IMR-90 (cell line): ENCODE measurements around the gene NELL2. TPM values are rescaled to one million over a fixed set of nuclear protein-coding genes. Genes with fewer than 3 reads are reported as not detected.

ENCODE experiments used
- ATAC-seq: fragments of 200-7000 bp; cut with Tn5 transposase; 2 replicates; pipeline ENCODE4 v1.9.1; 2020; ENCODE audit warnings: low read depth, mild to moderate bottlenecking, moderate library complexity
- BruUV-seq: library from RNA; stranded (reverse); fragments of 400-500 nt; replicated peaks from 2 replicates; lab custom pipeline; 2021; lab: Mats Ljungman, UMichigan
- CTCF ChIA-PET: fragments of 300-600 bp; formaldehyde crosslinking; extraction: SDS; loops from one replicate; lab custom pipeline; 2021; ENCODE audit warnings: antibody characterized with exemption; lab: Yijun Ruan, JAX
- POLR2A ChIA-PET: fragments of 300-600 bp; sonication (Branson Sonifier 250); formaldehyde crosslinking; loops from one replicate; lab custom pipeline; 2022; ENCODE audit warnings: antibody characterized with exemption; ENCODE audit not compliant: unreplicated experiment; lab: Charles Lee
- DNase-seq: peaks from one replicate; pipeline ENCODE4 v3.0.0; 2013
- H2AFZ ChIP-seq: replicated peaks from 2 replicates; pipeline ENCODE3; 2013; ENCODE audit warnings: low read length, mild to moderate bottlenecking; ENCODE audit not compliant: poor library complexity
- H2AK5ac ChIP-seq: 2 replicates; pipeline ENCODE4 v1.6.1; 2013; ENCODE audit warnings: low read depth, low read length, inconsistent platforms
- H2AK9ac ChIP-seq: replicated peaks from 2 replicates; pipeline ENCODE3; 2013; ENCODE audit warnings: mild to moderate bottlenecking, low read depth, low read length, moderate library complexity; ENCODE audit not compliant: poor library complexity
- H2BK120ac ChIP-seq: 2 replicates; pipeline ENCODE4 v1.6.1; 2013; ENCODE audit warnings: low read depth, low read length, inconsistent platforms
- H2BK15ac ChIP-seq: 3 replicates; pipeline ENCODE4 v1.6.1; 2013; ENCODE audit warnings: low read depth, low read length, inconsistent platforms
- H2BK20ac ChIP-seq: 2 replicates; pipeline ENCODE4 v1.6.1; 2013; ENCODE audit warnings: low read depth, mild to moderate bottlenecking, inconsistent platforms, low read length, moderate library complexity
- H2BK5ac ChIP-seq: 2 replicates; pipeline ENCODE4 v1.6.1; 2013; ENCODE audit warnings: mild to moderate bottlenecking, low read depth, low read length, inconsistent platforms; ENCODE audit not compliant: poor library complexity, severe bottlenecking
- H3K14ac ChIP-seq: replicated peaks from 2 replicates; pipeline ENCODE4 v1.6.1; 2013; ENCODE audit warnings: low read depth, low read length, inconsistent platforms
- H3K18ac ChIP-seq: 2 replicates; pipeline ENCODE4 v1.6.1; 2013; ENCODE audit warnings: low read depth, low read length, control low read depth
- H3K23ac ChIP-seq: 2 replicates; pipeline ENCODE4 v1.6.1; 2013; ENCODE audit warnings: low read depth, low read length, inconsistent platforms
- H3K27ac ChIP-seq: 2 replicates; pipeline ENCODE4 v1.5.1; 2013; ENCODE audit warnings: mild to moderate bottlenecking, control low read depth, low read length; ENCODE audit not compliant: insufficient read depth
- H3K27me3 ChIP-seq: 2 replicates; pipeline ENCODE4 v1.6.1; 2013; ENCODE audit warnings: low read length; ENCODE audit not compliant: control insufficient read depth, insufficient read depth
- H3K36me3 ChIP-seq: 2 replicates; pipeline ENCODE4 v1.6.1; 2013; ENCODE audit warnings: low read length, mixed read lengths; ENCODE audit not compliant: control insufficient read depth, insufficient read depth
- H3K4ac ChIP-seq: 2 replicates; pipeline ENCODE4 v1.6.1; 2013; ENCODE audit warnings: low read depth, low read length, inconsistent platforms
- H3K4me1 ChIP-seq: 2 replicates; pipeline ENCODE4 v1.6.1; 2013; ENCODE audit warnings: low read length, mixed read lengths; ENCODE audit not compliant: control insufficient read depth, insufficient read depth
- H3K4me2 ChIP-seq: 2 replicates; pipeline ENCODE4 v1.6.1; 2013; ENCODE audit warnings: low read depth, mild to moderate bottlenecking, control low read depth, low read length, moderate library complexity
- H3K4me3 ChIP-seq: 2 replicates; pipeline ENCODE4 v1.5.1; 2013; ENCODE audit warnings: low read depth, mild to moderate bottlenecking, control low read depth, low read length, moderate library complexity; ENCODE audit not compliant: insufficient read depth
- H3K56ac ChIP-seq: 2 replicates; pipeline ENCODE4 v1.6.1; 2013; ENCODE audit warnings: low read length, inconsistent platforms; ENCODE audit not compliant: insufficient read depth; ENCODE audit errors: extremely low read depth
- H3K79me1 ChIP-seq, 2 experiments: 2 replicates each; pipeline ENCODE4 v1.6.1; 2013; ENCODE audit warnings: low read length in 2 of 2, inconsistent platforms in 1 of 2, low read depth in 1 of 2
- H3K9ac ChIP-seq: 2 replicates; pipeline ENCODE4 v1.6.1; 2013; ENCODE audit warnings: low read depth, low read length, control low read depth
- H3K9me1 ChIP-seq: 2 replicates; pipeline ENCODE4 v1.6.1; 2013; ENCODE audit warnings: low read length, inconsistent platforms; ENCODE audit not compliant: insufficient read depth
- H3K9me3 ChIP-seq: 2 replicates; pipeline ENCODE4 v1.6.1; 2013; ENCODE audit warnings: low read length; ENCODE audit not compliant: control insufficient read depth, insufficient read depth
- H4K20me1 ChIP-seq: 2 replicates; pipeline ENCODE4 v1.6.1; 2013; ENCODE audit warnings: low read length, inconsistent platforms; ENCODE audit not compliant: insufficient read depth
- H4K5ac ChIP-seq: 2 replicates; pipeline ENCODE4 v1.6.1; 2013; ENCODE audit warnings: mild to moderate bottlenecking, low read depth, low read length, control low read depth
- H4K8ac ChIP-seq, 2 experiments: 2 replicates each; pipeline ENCODE4 v1.6.1; 2013; ENCODE audit warnings: low read depth in 2 of 2, low read length in 2 of 2, control low read depth in 1 of 2, inconsistent platforms in 1 of 2
- H4K91ac ChIP-seq: 2 replicates; pipeline ENCODE4 v1.6.1; 2013; ENCODE audit warnings: low read depth, low read length, inconsistent platforms; ENCODE audit not compliant: insufficient read depth
- BHLHE40 ChIP-seq: fragments of 150-350 bp; IDR thresholded peaks from 2 replicates; pipeline ENCODE4 v1.6.1; 2016; ENCODE audit warnings: mild to moderate bottlenecking, low read depth, low read length
- CEBPB ChIP-seq: IDR thresholded peaks from 2 replicates; pipeline ENCODE4 v1.6.1; 2012; ENCODE audit warnings: low read depth, low read length, improper control_type of control experiment
- CHD1 ChIP-seq: IDR thresholded peaks from 2 replicates; pipeline ENCODE4 v1.6.1; 2012; ENCODE audit warnings: low read depth, low read length, improper control_type of control experiment
- CTCF ChIP-seq: conservative IDR thresholded peaks from 2 replicates; pipeline ENCODE4 v1.5.1; 2012; ENCODE audit warnings: mild to moderate bottlenecking, low read depth, low read length, improper control_type of control experiment
- ELK1 ChIP-seq: fragments of 150-350 bp; IDR thresholded peaks from 2 replicates; pipeline ENCODE4 v1.6.1; 2016; ENCODE audit warnings: low read depth, mild to moderate bottlenecking, low read length, moderate library complexity, borderline replicate concordance
- FOS ChIP-seq: fragments of 150-350 bp; IDR thresholded peaks from 2 replicates; pipeline ENCODE4 v1.6.1; 2016; ENCODE audit warnings: low read depth, low read length
- MAFK ChIP-seq: IDR thresholded peaks from 2 replicates; pipeline ENCODE4 v1.6.1; 2012; ENCODE audit warnings: low read depth, low read length, improper control_type of control experiment
- MAZ ChIP-seq: IDR thresholded peaks from 2 replicates; pipeline ENCODE4 v1.6.1; 2012; ENCODE audit warnings: low read depth, mild to moderate bottlenecking, low read length, improper control_type of control experiment, moderate library complexity, borderline replicate concordance
- MXI1 ChIP-seq: IDR thresholded peaks from 2 replicates; pipeline ENCODE4 v1.6.1; 2012; ENCODE audit warnings: low read depth, mild to moderate bottlenecking, low read length, moderate library complexity, borderline replicate concordance
- NFE2L2 ChIP-seq: fragments of 150-350 bp; IDR thresholded peaks from 2 replicates; pipeline ENCODE4 v1.6.1; 2016; ENCODE audit warnings: low read depth, mild to moderate bottlenecking, low read length
- POLR2A ChIP-seq: IDR thresholded peaks from 2 replicates; pipeline ENCODE4 v1.6.1; 2012; ENCODE audit warnings: mild to moderate bottlenecking, low read depth, low read length
- RAD21 ChIP-seq: IDR thresholded peaks from 2 replicates; pipeline ENCODE4 v1.6.1; 2012; ENCODE audit warnings: low read length, improper control_type of control experiment
- RCOR1 ChIP-seq: IDR thresholded peaks from 2 replicates; pipeline ENCODE4 v1.6.1; 2012; ENCODE audit warnings: mild to moderate bottlenecking, low read length, improper control_type of control experiment; ENCODE audit not compliant: insufficient replicate concordance
- RFX5 ChIP-seq: IDR thresholded peaks from 2 replicates; pipeline ENCODE4 v1.8.0; 2012; ENCODE audit warnings: low read depth, mild to moderate bottlenecking, low read length, moderate library complexity
- SMC3 ChIP-seq: fragments of 150-350 bp; IDR thresholded peaks from 2 replicates; pipeline ENCODE4 v1.6.1; 2016; ENCODE audit warnings: low read depth, mild to moderate bottlenecking, antibody characterized with exemption, low read length, moderate library complexity
- USF2 ChIP-seq: fragments of 150-350 bp; IDR thresholded peaks from 2 replicates; pipeline ENCODE4 v1.6.1; 2017; ENCODE audit warnings: mild to moderate bottlenecking, antibody characterized with exemption, low read length, low read depth
- WGBS, 2 experiments: methylation state at CpG; one replicate each; pipeline versions ENCODE4 v1.1.5 to v1.1.7; 2013; ENCODE audit warnings: missing lambda C conversion rate in 2 of 2; ENCODE audit not compliant: insufficient read length in 1 of 2; ENCODE audit errors: extremely low coverage in 2 of 2; 5-methylcytosine and 5-hydroxymethylcytosine counted together
- dilution Hi-C: fragments of 300-500 bp; cut with HindIII; formaldehyde crosslinking; loops from one replicate; pipeline ENCODE4 v1.14.3; 2018; ENCODE audit warnings: low sequenced_read_pairs; ENCODE audit not compliant: unreplicated experiment
- in situ Hi-C: fragments of 300-500 bp; cut with MboI; formaldehyde crosslinking; loops from 3 replicates; pipeline ENCODE4 v1.14.3; 2019; ENCODE audit warnings: low sequenced_read_pairs, inconsistent platforms, mixed read lengths
- intact Hi-C: fragments of 100-400 bp; cut with micrococcal nuclease; formaldehyde crosslinking; loops from 2 replicates; pipeline ENCODE4 v1.10.0; 2022
- polyA plus RNA-seq, 3 experiments: library from polyadenylated mRNA; depleted of rRNA; stranded (reverse); fragments of >200 nt; gene quantifications; 2 replicates each; pipeline ENCODE4 v1.2.3, GENCODE V29; 2012; ENCODE audit warnings: low replicate concordance in 1 of 3
- total RNA-seq: library from RNA; depleted of rRNA; stranded (reverse); fragments of >200 nt; gene quantifications from 2 replicates; pipeline ENCODE4 v1.2.3, GENCODE V29; 2012

NELL2 gene
- total and polyA plus RNA-seq, 2 of the 4 experiments (the other 2 are of a cell fraction): 0.18 to 0.26 TPM

DNA sequence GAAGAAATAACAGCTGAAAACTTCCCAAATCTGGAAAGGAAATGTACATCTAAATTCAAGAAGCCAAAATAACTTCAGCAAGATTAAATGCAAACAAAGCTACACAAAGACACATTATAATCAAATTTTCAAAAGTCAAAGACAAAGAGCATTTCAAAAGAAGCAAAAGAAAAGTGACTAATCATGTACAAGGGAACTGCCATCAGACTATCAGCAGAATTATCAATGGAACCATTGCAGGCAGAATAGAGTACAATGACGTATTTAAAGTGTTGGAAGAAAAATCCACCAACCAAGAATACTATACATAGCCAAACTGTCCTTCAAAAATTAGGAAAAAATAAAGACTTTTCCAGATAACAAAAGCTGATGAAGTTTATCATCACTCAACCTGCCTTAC lies 147.5 kb downstream of the NELL2 start:
- H3K4me3 ChIP-seq: no peak overlapping the region
- dilution Hi-C loops (no loop called here), in situ Hi-C loops (no loop called here), intact Hi-C loops (no loop called here)
- no peaks in the 10 kb centered on the region for H3K4me1 ChIP-seq
- H2BK15ac ChIP-seq: no peak overlapping the region
- no peak overlapping the region for H3K14ac ChIP-seq
- no peak overlapping the region for H4K91ac ChIP-seq
- H2BK20ac ChIP-seq: no peak overlapping the region
- no peak overlapping the region for H3K4ac ChIP-seq
- WGBS, 2 experiments: no CpG with 5 or more reads among the region's 1 CpG
- no peak for DNase-seq
- no peak overlapping the region for H2AFZ ChIP-seq
- POLR2A ChIA-PET: no interaction called here
- H4K5ac ChIP-seq: no peak overlapping the region
- no peak overlapping the region for H3K27ac ChIP-seq
- no TSS peak for BruUV-seq
- no peak overlapping the region for H3K56ac ChIP-seq
- H2AK9ac ChIP-seq: no peak overlapping the region
- no peak for ATAC-seq
- H3K9me1 ChIP-seq: no peaks in the 10 kb centered on the region
- H3K9ac ChIP-seq: no peak overlapping the region
- H3K9me3 ChIP-seq: no peaks in the 10 kb centered on the region
- no peak overlapping the region for H3K4me2 ChIP-seq
- H3K18ac ChIP-seq: no peak overlapping the region
- no peak overlapping the region for H3K23ac ChIP-seq
- no peaks in the 10 kb centered on the region for H3K27me3 ChIP-seq
- no peaks in the 10 kb centered on the region for H3K79me1 ChIP-seq
- CTCF ChIA-PET: no interaction called here
- no peak overlapping the region for H4K8ac ChIP-seq
- TF ChIP-seq RCOR1: no peak
- TF ChIP-seq RFX5: no peak
- no peak for TF ChIP-seq MAFK
- TF ChIP-seq POLR2A: no peak
- no peak for TF ChIP-seq NFE2L2
- TF ChIP-seq USF2: no peak
- no peak for TF ChIP-seq FOS
- TF ChIP-seq CTCF: no peak
- TF ChIP-seq RAD21: no peak
- no peak for TF ChIP-seq MXI1
- no peak for TF ChIP-seq BHLHE40
- no peak for TF ChIP-seq CHD1
- no peak for TF ChIP-seq ELK1
- TF ChIP-seq MAZ: no peak
- TF ChIP-seq SMC3: no peak
- TF ChIP-seq CEBPB: no peak
- no peaks in the 10 kb centered on the region for H3K36me3 ChIP-seq
- no peak overlapping the region for H2BK120ac ChIP-seq
- H4K20me1 ChIP-seq: no peaks in the 10 kb centered on the region
- no peak overlapping the region for H2BK5ac ChIP-seq
- no peak overlapping the region for H2AK5ac ChIP-seq
